Measurements from ENCODE around the gene AMMECR1.

AMMECR1 gene

DNA sequence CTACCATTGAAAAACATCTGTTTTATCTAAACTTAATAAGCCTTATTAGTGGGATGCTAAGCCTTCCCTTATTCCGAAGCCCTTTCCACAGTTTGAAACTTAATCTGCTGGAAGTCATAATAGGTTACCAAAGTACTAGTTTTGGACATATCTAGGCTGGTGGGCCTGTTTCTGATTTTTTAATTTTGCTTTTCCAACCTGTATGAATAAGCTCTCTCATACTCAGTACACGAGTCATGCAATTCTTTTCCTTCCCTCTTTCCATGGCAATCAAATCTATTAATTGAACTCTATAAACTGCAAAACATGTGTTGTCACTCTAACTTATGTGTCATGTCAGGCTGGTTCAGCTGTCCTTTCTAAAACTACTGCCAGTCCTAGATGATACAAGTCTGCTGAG lies 91.0 kb downstream of the AMMECR1 start:
- H3F3A ChIP-seq (ENCODE audit: insufficient read depth, low read length): peaks cover 4% of the 10 kb centered on the region; the same call in 1 of the 2 replicates
- no peak overlapping the region for H3K9ac ChIP-seq (ENCODE audit: low read length)
- no peak overlapping the region for H3K4me3 ChIP-seq (ENCODE audit: low read length)
- H3K4me2 ChIP-seq (ENCODE audit: low read depth, low read length): no peak overlapping the region
- no peaks in the 10 kb centered on the region for H3K9me3 ChIP-seq (replicated peaks; ENCODE audit: insufficient read depth, low read length)
- H4K20me1 ChIP-seq (ENCODE audit: insufficient read depth, low read length): no peaks in the 10 kb centered on the region
- no peaks in the 10 kb centered on the region for H3K27me3 ChIP-seq (replicated peaks; ENCODE audit: insufficient read depth, low read length)
- TF ChIP-seq EZH2 (optimal IDR thresholded peaks at IDR 0.05; ENCODE audit: low read depth, low read length) (no peak), EZH2phosphoT487 (IDR thresholded peaks at IDR 0.05; ENCODE audit: low read length) (no peak)
- TF ChIP-seq, protein P1, sequence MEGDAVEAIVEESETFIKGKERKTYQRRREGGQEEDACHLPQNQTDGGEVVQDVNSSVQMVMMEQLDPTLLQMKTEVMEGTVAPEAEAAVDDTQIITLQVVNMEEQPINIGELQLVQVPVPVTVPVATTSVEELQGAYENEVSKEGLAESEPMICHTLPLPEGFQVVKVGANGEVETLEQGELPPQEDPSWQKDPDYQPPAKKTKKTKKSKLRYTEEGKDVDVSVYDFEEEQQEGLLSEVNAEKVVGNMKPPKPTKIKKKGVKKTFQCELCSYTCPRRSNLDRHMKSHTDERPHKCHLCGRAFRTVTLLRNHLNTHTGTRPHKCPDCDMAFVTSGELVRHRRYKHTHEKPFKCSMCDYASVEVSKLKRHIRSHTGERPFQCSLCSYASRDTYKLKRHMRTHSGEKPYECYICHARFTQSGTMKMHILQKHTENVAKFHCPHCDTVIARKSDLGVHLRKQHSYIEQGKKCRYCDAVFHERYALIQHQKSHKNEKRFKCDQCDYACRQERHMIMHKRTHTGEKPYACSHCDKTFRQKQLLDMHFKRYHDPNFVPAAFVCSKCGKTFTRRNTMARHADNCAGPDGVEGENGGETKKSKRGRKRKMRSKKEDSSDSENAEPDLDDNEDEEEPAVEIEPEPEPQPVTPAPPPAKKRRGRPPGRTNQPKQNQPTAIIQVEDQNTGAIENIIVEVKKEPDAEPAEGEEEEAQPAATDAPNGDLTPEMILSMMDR (IDR thresholded peaks at IDR 0.05; ENCODE audit: low read length): no peak
- DNase-seq: no peak
- H3K36me3 ChIP-seq (replicated peaks; ENCODE audit: insufficient read depth, low read length): no peaks in the 10 kb centered on the region
- H2AFZ ChIP-seq (ENCODE audit: low read length): no peak overlapping the region
- H3K27ac ChIP-seq (ENCODE audit: low read length): no peak overlapping the region
- H3K79me2 ChIP-seq (ENCODE audit: low read length): peaks cover 16% of the 10 kb centered on the region; the same call in 1 of the 2 replicates
- H3K9me2 ChIP-seq (replicated peaks; ENCODE audit: insufficient read depth, low read length): no peaks in the 10 kb centered on the region
- H3K4me1 ChIP-seq (ENCODE audit: low read length): 0 out of 2 replicates have a peak, but pooled peaks cover 3% of the 10 kb centered on the region

DNA sequence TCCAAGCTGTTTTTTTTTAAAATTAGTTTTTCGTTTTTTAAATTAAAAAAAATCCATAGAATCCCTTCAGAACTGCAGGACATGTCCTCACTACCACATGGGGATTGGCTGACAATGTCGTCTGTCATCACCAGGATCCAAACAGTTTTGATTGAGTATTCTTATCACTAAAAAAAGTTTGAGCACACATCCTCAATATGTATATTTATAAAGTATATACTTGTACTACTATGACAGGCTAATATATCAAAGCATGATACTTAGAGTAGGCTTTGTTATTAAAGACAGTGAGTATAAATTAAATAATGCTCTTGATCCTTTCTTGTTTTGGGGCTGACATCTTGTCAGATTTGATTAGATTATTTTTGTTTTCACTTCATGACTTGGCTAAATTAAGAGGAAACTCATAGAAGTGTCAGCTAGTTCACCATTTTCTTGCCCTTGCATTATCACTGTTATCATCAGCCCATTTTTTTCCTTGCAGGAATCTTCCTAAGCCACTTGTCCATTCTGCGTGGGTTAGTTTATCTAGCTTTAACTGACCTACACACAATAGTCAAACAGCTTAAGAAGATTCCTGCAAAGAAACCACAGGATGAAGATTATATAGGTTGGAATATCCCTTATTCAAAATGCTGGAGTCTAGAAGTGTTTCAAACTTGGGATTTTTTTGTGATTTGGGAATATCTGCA lies 92.8 kb downstream of the AMMECR1 start:
- Histone ChIP-seq H4K20me1 (ENCODE audit: insufficient read depth, low read length) (no peaks in the 10 kb centered on the region), H3K79me2 (ENCODE audit: low read length) (peaks cover 21% of the 10 kb centered on the region; the same call in 1 of the 2 replicates), H3K36me3 (replicated peaks; ENCODE audit: insufficient read depth, low read length) (no peaks in the 10 kb centered on the region), H3K27me3 (replicated peaks; ENCODE audit: insufficient read depth, low read length) (no peaks in the 10 kb centered on the region), H3K9me3 (replicated peaks; ENCODE audit: insufficient read depth, low read length) (no peaks in the 10 kb centered on the region), H3F3A (ENCODE audit: insufficient read depth, low read length) (peaks cover 4% of the 10 kb centered on the region; the same call in 1 of the 2 replicates), H3K4me2 (ENCODE audit: low read depth, low read length) (no peak overlapping the region), H2AFZ (ENCODE audit: low read length) (no peak overlapping the region), H3K9ac (ENCODE audit: low read length) (no peak overlapping the region), H3K4me1 (ENCODE audit: low read length) (0 out of 2 replicates have a peak, but pooled peaks cover 3% of the 10 kb centered on the region), H3K27ac (ENCODE audit: low read length) (no peak overlapping the region), H3K9me2 (replicated peaks; ENCODE audit: insufficient read depth, low read length) (no peaks in the 10 kb centered on the region), H3K4me3 (ENCODE audit: low read length) (no peak overlapping the region)
- no peak for DNase-seq
- TF ChIP-seq EZH2phosphoT487 (IDR thresholded peaks at IDR 0.05; ENCODE audit: low read length) (no peak), EZH2 (optimal IDR thresholded peaks at IDR 0.05; ENCODE audit: low read depth, low read length) (no peak)
- TF ChIP-seq, protein P1 (IDR thresholded peaks at IDR 0.05; ENCODE audit: low read length): no peak

DNA sequence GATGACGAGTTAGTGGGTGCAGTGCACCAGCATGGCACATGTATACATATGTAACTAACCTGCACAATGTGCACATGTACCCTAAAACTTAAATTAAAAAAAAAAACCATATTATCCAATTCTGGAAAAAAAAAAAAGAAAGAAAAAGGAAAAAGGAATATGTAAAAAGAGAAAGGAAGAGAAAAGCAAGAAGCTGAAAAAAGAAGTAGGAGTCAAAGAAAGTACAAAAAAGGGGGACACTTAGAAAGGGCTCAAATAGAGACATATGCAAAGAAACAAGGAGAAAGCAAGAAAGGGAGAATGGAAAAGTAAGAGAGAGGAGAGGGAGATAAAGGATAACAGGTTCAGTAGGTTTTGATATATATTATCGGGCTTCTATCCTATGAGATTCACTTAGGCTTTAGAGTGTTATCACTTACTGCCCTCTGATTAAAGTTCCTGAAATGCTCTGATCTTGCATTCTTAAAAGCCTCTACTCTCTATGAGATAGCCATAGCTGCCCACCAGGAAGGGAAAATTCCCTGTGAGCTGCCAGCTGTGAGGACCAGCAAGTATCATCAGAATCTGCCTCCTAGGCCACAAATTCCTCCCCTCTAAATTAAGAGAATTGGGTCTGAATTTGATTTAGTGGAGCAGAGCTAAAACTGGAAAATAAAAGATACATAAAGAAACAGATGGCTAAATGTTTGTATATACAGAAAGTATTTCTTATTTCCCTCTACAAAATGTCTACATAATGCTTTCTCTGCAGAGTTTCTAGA lies 95.2 kb downstream of the AMMECR1 start:
- Histone ChIP-seq H3K79me2 (ENCODE audit: low read length) (peaks cover 7% of the 10 kb centered on the region; the same call in 1 of the 2 replicates), H3K27me3 (replicated peaks; ENCODE audit: insufficient read depth, low read length) (no peaks in the 10 kb centered on the region), H3K9ac (ENCODE audit: low read length) (no peak overlapping the region), H3K4me3 (ENCODE audit: low read length) (no peak overlapping the region), H3K9me2 (replicated peaks; ENCODE audit: insufficient read depth, low read length) (no peaks in the 10 kb centered on the region), H3K4me1 (ENCODE audit: low read length) (no peaks in the 10 kb centered on the region), H3K9me3 (replicated peaks; ENCODE audit: insufficient read depth, low read length) (no peaks in the 10 kb centered on the region), H2AFZ (ENCODE audit: low read length) (no peak overlapping the region), H3K27ac (ENCODE audit: low read length) (no peak overlapping the region), H4K20me1 (ENCODE audit: insufficient read depth, low read length) (no peaks in the 10 kb centered on the region), H3K4me2 (ENCODE audit: low read depth, low read length) (no peak overlapping the region), H3F3A (ENCODE audit: insufficient read depth, low read length) (peaks cover 4% of the 10 kb centered on the region; the same call in 1 of the 2 replicates), H3K36me3 (replicated peaks; ENCODE audit: insufficient read depth, low read length) (no peaks in the 10 kb centered on the region)
- no peak for DNase-seq
- no peak for TF ChIP-seq EZH2phosphoT487 (IDR thresholded peaks at IDR 0.05; ENCODE audit: low read length)
- TF ChIP-seq EZH2 (optimal IDR thresholded peaks at IDR 0.05; ENCODE audit: low read depth, low read length): no peak
- TF ChIP-seq, protein P1 (IDR thresholded peaks at IDR 0.05; ENCODE audit: low read length): no peak

All from MM.1S (cell line).